ENCODE results near the gene ANKH. TPM values are rescaled to one million over a fixed set of nuclear protein-coding genes. Genes with fewer than 3 reads are reported as not detected.

The ANKH gene
- total and polyA plus RNA-seq, 2 of the 13 experiments (the other 11 are each of a cell fraction or from before 2014, with no cell fraction given): 25.0 to 36.0 TPM

- no peak for TF ChIP-seq TIGD3 (CRISPR knock-in tag; IDR thresholded peaks at IDR 0.05; ENCODE audit: borderline replicate concordance)
- no peak for TF ChIP-seq ZNF160 (CRISPR knock-in tag; IDR thresholded peaks at IDR 0.05)
- no peak for TF ChIP-seq ONECUT2 (CRISPR knock-in tag; IDR thresholded peaks at IDR 0.05)
- TF ChIP-seq ZNF839 (CRISPR knock-in tag; IDR thresholded peaks at IDR 0.05; ENCODE audit: borderline replicate concordance): no peak
- TF ChIP-seq, protein P1, sequence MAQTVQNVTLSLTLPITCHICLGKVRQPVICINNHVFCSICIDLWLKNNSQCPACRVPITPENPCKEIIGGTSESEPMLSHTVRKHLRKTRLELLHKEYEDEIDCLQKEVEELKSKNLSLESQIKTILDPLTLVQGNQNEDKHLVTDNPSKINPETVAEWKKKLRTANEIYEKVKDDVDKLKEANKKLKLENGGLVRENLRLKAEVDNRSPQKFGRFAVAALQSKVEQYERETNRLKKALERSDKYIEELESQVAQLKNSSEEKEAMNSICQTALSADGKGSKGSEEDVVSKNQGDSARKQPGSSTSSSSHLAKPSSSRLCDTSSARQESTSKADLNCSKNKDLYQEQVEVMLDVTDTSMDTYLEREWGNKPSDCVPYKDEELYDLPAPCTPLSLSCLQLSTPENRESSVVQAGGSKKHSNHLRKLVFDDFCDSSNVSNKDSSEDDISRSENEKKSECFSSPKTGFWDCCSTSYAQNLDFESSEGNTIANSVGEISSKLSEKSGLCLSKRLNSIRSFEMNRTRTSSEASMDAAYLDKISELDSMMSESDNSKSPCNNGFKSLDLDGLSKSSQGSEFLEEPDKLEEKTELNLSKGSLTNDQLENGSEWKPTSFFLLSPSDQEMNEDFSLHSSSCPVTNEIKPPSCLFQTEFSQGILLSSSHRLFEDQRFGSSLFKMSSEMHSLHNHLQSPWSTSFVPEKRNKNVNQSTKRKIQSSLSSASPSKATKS (CRISPR knock-in tag; IDR thresholded peaks at IDR 0.05): no peak
- peak; percentile 98 for TF ChIP-seq SKI (IDR thresholded peaks at IDR 0.05; ENCODE audit: partially characterized antibody)
- no peak for TF ChIP-seq ZBTB3 (CRISPR knock-in tag; IDR thresholded peaks at IDR 0.05; ENCODE audit: borderline replicate concordance, low read depth)
- no peak for TF ChIP-seq ZNF34 (CRISPR knock-in tag; IDR thresholded peaks at IDR 0.05; ENCODE audit: borderline replicate concordance)
- TF ChIP-seq, protein P2, sequence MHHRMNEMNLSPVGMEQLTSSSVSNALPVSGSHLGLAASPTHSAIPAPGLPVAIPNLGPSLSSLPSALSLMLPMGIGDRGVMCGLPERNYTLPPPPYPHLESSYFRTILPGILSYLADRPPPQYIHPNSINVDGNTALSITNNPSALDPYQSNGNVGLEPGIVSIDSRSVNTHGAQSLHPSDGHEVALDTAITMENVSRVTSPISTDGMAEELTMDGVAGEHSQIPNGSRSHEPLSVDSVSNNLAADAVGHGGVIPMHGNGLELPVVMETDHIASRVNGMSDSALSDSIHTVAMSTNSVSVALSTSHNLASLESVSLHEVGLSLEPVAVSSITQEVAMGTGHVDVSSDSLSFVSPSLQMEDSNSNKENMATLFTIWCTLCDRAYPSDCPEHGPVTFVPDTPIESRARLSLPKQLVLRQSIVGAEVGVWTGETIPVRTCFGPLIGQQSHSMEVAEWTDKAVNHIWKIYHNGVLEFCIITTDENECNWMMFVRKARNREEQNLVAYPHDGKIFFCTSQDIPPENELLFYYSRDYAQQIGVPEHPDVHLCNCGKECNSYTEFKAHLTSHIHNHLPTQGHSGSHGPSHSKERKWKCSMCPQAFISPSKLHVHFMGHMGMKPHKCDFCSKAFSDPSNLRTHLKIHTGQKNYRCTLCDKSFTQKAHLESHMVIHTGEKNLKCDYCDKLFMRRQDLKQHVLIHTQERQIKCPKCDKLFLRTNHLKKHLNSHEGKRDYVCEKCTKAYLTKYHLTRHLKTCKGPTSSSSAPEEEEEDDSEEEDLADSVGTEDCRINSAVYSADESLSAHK (CRISPR knock-in tag; IDR thresholded peaks at IDR 0.05; ENCODE audit: borderline replicate concordance): no peak
- TF ChIP-seq, protein P3, sequence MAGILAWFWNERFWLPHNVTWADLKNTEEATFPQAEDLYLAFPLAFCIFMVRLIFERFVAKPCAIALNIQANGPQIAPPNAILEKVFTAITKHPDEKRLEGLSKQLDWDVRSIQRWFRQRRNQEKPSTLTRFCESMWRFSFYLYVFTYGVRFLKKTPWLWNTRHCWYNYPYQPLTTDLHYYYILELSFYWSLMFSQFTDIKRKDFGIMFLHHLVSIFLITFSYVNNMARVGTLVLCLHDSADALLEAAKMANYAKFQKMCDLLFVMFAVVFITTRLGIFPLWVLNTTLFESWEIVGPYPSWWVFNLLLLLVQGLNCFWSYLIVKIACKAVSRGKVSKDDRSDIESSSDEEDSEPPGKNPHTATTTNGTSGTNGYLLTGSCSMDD (CRISPR knock-in tag; IDR thresholded peaks at IDR 0.05): no peak
- TF ChIP-seq ZNF749 (CRISPR knock-in tag; IDR thresholded peaks at IDR 0.05; ENCODE audit: borderline replicate concordance): no peak
- no peak for TF ChIP-seq ZNF878 (CRISPR knock-in tag; IDR thresholded peaks at IDR 0.05)
- no peak for TF ChIP-seq MYNN (CRISPR knock-in tag; IDR thresholded peaks at IDR 0.05; ENCODE audit: low read depth)
- no peak for TF ChIP-seq ZNF225 (CRISPR knock-in tag; IDR thresholded peaks at IDR 0.05)
- peak; percentile 71; the same call in 1 of the 2 replicates for TF ChIP-seq MEF2D (CRISPR knock-in tag; IDR thresholded peaks at IDR 0.05)
- no peak for TF ChIP-seq SYNCRIP (IDR thresholded peaks at IDR 0.05; ENCODE audit: insufficient read depth, low read depth, low read length)
- TF ChIP-seq PTBP1 (IDR thresholded peaks at IDR 0.05; ENCODE audit: low read depth, low read length, poor library complexity, severe bottlenecking): no peak
- no peak for TF ChIP-seq ZNF484 (CRISPR knock-in tag; IDR thresholded peaks at IDR 0.05; ENCODE audit: borderline replicate concordance, low read depth)
- TF ChIP-seq, protein P4, sequence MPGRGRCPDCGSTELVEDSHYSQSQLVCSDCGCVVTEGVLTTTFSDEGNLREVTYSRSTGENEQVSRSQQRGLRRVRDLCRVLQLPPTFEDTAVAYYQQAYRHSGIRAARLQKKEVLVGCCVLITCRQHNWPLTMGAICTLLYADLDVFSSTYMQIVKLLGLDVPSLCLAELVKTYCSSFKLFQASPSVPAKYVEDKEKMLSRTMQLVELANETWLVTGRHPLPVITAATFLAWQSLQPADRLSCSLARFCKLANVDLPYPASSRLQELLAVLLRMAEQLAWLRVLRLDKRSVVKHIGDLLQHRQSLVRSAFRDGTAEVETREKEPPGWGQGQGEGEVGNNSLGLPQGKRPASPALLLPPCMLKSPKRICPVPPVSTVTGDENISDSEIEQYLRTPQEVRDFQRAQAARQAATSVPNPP (CRISPR knock-in tag; IDR thresholded peaks at IDR 0.05): no peak
- TF ChIP-seq, protein P5, sequence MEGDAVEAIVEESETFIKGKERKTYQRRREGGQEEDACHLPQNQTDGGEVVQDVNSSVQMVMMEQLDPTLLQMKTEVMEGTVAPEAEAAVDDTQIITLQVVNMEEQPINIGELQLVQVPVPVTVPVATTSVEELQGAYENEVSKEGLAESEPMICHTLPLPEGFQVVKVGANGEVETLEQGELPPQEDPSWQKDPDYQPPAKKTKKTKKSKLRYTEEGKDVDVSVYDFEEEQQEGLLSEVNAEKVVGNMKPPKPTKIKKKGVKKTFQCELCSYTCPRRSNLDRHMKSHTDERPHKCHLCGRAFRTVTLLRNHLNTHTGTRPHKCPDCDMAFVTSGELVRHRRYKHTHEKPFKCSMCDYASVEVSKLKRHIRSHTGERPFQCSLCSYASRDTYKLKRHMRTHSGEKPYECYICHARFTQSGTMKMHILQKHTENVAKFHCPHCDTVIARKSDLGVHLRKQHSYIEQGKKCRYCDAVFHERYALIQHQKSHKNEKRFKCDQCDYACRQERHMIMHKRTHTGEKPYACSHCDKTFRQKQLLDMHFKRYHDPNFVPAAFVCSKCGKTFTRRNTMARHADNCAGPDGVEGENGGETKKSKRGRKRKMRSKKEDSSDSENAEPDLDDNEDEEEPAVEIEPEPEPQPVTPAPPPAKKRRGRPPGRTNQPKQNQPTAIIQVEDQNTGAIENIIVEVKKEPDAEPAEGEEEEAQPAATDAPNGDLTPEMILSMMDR (CRISPR knock-in tag; IDR thresholded peaks at IDR 0.05): no peak
Measured at GRCh38 chr5:14760548-14761002, 111.0 kb downstream of the ANKH start (continued).
